H9 (cell line): ENCODE data around the gene ZHX3. TPM values are rescaled to one million over a fixed set of nuclear protein-coding genes. Genes with fewer than 3 reads are reported as not detected.

ENCODE experiments used
- DNase-seq: peaks from one replicate; pipeline ENCODE4 v3.0.0-alpha.2; 2017
- H2AFZ ChIP-seq: one replicate; pipeline ENCODE4 v1.6.1; 2013; ENCODE audit warnings: mild to moderate bottlenecking, low read length, control low read depth, moderate library complexity
- H2AK5ac ChIP-seq: 2 replicates; pipeline ENCODE4 v1.6.1; 2013; ENCODE audit warnings: low read length, control low read depth, mixed read lengths; ENCODE audit not compliant: insufficient read length
- H2BK120ac ChIP-seq: one replicate; pipeline ENCODE4 v1.6.1; 2013; ENCODE audit warnings: low read depth, mild to moderate bottlenecking, low read length, control low read depth, inconsistent platforms; ENCODE audit not compliant: poor library complexity, severe bottlenecking
- H2BK12ac ChIP-seq: 2 replicates; pipeline ENCODE4 v1.6.1; 2013; ENCODE audit warnings: low read length, control low read depth, mixed read lengths, low read depth; ENCODE audit not compliant: insufficient read length
- H2BK15ac ChIP-seq: 2 replicates; pipeline ENCODE4 v1.6.1; 2013; ENCODE audit warnings: low read depth, low read length, control low read depth
- H2BK20ac ChIP-seq: one replicate; pipeline ENCODE4 v1.6.1; 2013; ENCODE audit warnings: low read depth, mild to moderate bottlenecking, low read length, control low read depth, inconsistent platforms; ENCODE audit not compliant: poor library complexity, severe bottlenecking
- H2BK5ac ChIP-seq: 2 replicates; pipeline ENCODE4 v1.6.1; 2013; ENCODE audit warnings: low read length, control low read depth, mixed read lengths; ENCODE audit not compliant: insufficient read length
- H3K14ac ChIP-seq: 2 replicates; pipeline ENCODE4 v1.6.1; 2013; ENCODE audit warnings: low read length, control low read depth; ENCODE audit not compliant: insufficient read depth
- H3K18ac ChIP-seq: 2 replicates; pipeline ENCODE4 v1.6.1; 2013; ENCODE audit warnings: low read depth, mild to moderate bottlenecking, mixed read lengths, low read length, control low read depth; ENCODE audit not compliant: insufficient read length
- H3K23ac ChIP-seq: 2 replicates; pipeline ENCODE4 v1.6.1; 2013; ENCODE audit warnings: low read length, control low read depth, mixed read lengths, low read depth; ENCODE audit not compliant: insufficient read length
- H3K23me2 ChIP-seq: 2 replicates; pipeline ENCODE4 v1.6.1; 2013; ENCODE audit warnings: low read depth, mild to moderate bottlenecking, mixed read lengths, low read length, control low read depth; ENCODE audit not compliant: insufficient read length, poor library complexity, severe bottlenecking
- H3K27ac ChIP-seq: 2 replicates; pipeline ENCODE4 v1.5.1; 2013; ENCODE audit warnings: low read length, control low read depth, mixed read lengths, low read depth; ENCODE audit not compliant: insufficient read length
- H3K27me3 ChIP-seq: 2 replicates; pipeline ENCODE4 v1.6.1; 2013; ENCODE audit warnings: low read length, control low read depth, inconsistent platforms; ENCODE audit not compliant: insufficient read depth
- H3K4ac ChIP-seq: 2 replicates; pipeline ENCODE4 v1.6.1; 2013; ENCODE audit warnings: low read depth, mild to moderate bottlenecking, control low read depth, inconsistent platforms, low read length, moderate library complexity
- H3K4me1 ChIP-seq: 2 replicates; pipeline ENCODE4 v1.6.1; 2013; ENCODE audit warnings: low read length, control low read depth, inconsistent platforms; ENCODE audit not compliant: insufficient read depth
- H3K4me2 ChIP-seq: 2 replicates; pipeline ENCODE4 v1.6.1; 2013; ENCODE audit warnings: low read length, control low read depth, mixed read lengths; ENCODE audit not compliant: insufficient read length, insufficient read depth
- H3K56ac ChIP-seq: 2 replicates; pipeline ENCODE4 v1.6.1; 2013; ENCODE audit warnings: low read depth, mild to moderate bottlenecking, mixed read lengths, low read length, control low read depth; ENCODE audit not compliant: insufficient read length
- H3K79me1 ChIP-seq: 2 replicates; pipeline ENCODE4 v1.6.1; 2013; ENCODE audit warnings: low read depth, mild to moderate bottlenecking, moderate library complexity, low read length, control low read depth, inconsistent platforms; ENCODE audit not compliant: insufficient read depth, poor library complexity, severe bottlenecking
- H3K79me2 ChIP-seq: 2 replicates; pipeline ENCODE4 v1.6.1; 2013; ENCODE audit warnings: low read length, control low read depth, inconsistent platforms; ENCODE audit not compliant: insufficient read depth
- H3K9ac ChIP-seq: 2 replicates; pipeline ENCODE4 v1.6.1; 2013; ENCODE audit warnings: low read length, control low read depth, mixed read lengths; ENCODE audit not compliant: insufficient read length; ENCODE audit errors: extremely low read depth
- H3K9me3 ChIP-seq: one replicate; pipeline ENCODE4 v1.6.1; 2013; ENCODE audit warnings: low read depth, low read length, inconsistent platforms; ENCODE audit not compliant: control insufficient read depth
- H3T11ph ChIP-seq: one replicate; pipeline ENCODE4 v1.6.1; 2013; ENCODE audit warnings: mild to moderate bottlenecking, low read length, control low read depth, inconsistent platforms
- H4K20me1 ChIP-seq: one replicate; pipeline ENCODE4 v1.6.1; 2013; ENCODE audit not compliant: control insufficient read depth, insufficient read length, insufficient read depth
- H4K5ac ChIP-seq: 2 replicates; pipeline ENCODE4 v1.6.1; 2013; ENCODE audit warnings: low read depth, mild to moderate bottlenecking, mixed read lengths, low read length, control low read depth; ENCODE audit not compliant: insufficient read length
- H4K8ac ChIP-seq: replicated peaks from 2 replicates; pipeline ENCODE4 v1.6.1; 2013; ENCODE audit warnings: low read length, control low read depth, mixed read lengths, low read depth; ENCODE audit not compliant: insufficient read length
- H4K91ac ChIP-seq: 2 replicates; pipeline ENCODE4 v1.6.1; 2013; ENCODE audit warnings: low read depth, mild to moderate bottlenecking, moderate library complexity, mixed read lengths, low read length, control low read depth; ENCODE audit not compliant: insufficient read length
- H3K27ac Mint-ChIP-seq, 3 experiments: 2 replicates in 2 of 3; 3 replicates in 1 of 3; pipeline ENCODE4 v1.8.0; 2020 to 2021; ENCODE audit warnings: mixed read lengths in 3 of 3, mild to moderate bottlenecking in 1 of 3, moderate library complexity in 1 of 3
- H3K27me3 Mint-ChIP-seq: 2 replicates; pipeline ENCODE4 v1.8.0; 2021; ENCODE audit warnings: low read depth, mild to moderate bottlenecking, moderate library complexity, mixed read lengths
- H3K36me3 Mint-ChIP-seq, 3 experiments: 2 replicates in 2 of 3; 3 replicates in 1 of 3; pipeline ENCODE4 v1.8.0; 2020 to 2021; ENCODE audit warnings: low read depth in 3 of 3, mixed read lengths in 3 of 3; ENCODE audit not compliant: insufficient read depth in 1 of 3
- H3K4me1 Mint-ChIP-seq, 2 experiments: 2 replicates each; pipeline ENCODE4 v1.8.0; 2020; ENCODE audit warnings: mixed read lengths in 2 of 2
- H3K4me3 Mint-ChIP-seq, 2 experiments: 2 replicates in 1 of 2; 3 replicates in 1 of 2; pipeline ENCODE4 v1.8.0; 2020 to 2021; ENCODE audit warnings: mild to moderate bottlenecking in 2 of 2, mixed read lengths in 2 of 2, moderate library complexity in 1 of 2
- H3K9me3 Mint-ChIP-seq, 2 experiments: 2 replicates in 1 of 2; 3 replicates in 1 of 2; pipeline ENCODE4 v1.8.0; 2020; ENCODE audit warnings: mild to moderate bottlenecking in 2 of 2, mixed read lengths in 2 of 2, moderate library complexity in 1 of 2
- CTCF ChIP-seq: fragments of 200-600 bp; sonication (generic); conservative IDR thresholded peaks from 3 replicates; pipeline ENCODE4 v1.8.0; 2021; ENCODE audit warnings: antibody characterized with exemption, mild to moderate bottlenecking
- total RNA-seq: library from RNA; stranded (reverse); gene quantifications from 2 replicates; pipeline ENCODE4 v1.2.1, GENCODE V29; 2021

ZHX3 gene
- total RNA-seq, 1 experiment from 2014 or later, result 4.4 TPM

- H3K79me2 ChIP-seq, result no peaks in the 10 kb centered on the region
Observed at GRCh38 chr20:41228858-41229257, 88.7 kb downstream of the ZHX3 start.

More at GRCh38 chr20:41228858-41229257, 88.7 kb downstream of the ZHX3 start:
- H2AK5ac ChIP-seq, result no peak overlapping the region
- H3K4me1 ChIP-seq, result no peaks in the 10 kb centered on the region
- H2BK20ac ChIP-seq, result no peak overlapping the region
- H4K8ac ChIP-seq, result no peak overlapping the region
- H3K4me2 ChIP-seq, result no peak overlapping the region
- no peaks in the 10 kb centered on the region for H3K79me1 ChIP-seq
- no peak overlapping the region for H3K18ac ChIP-seq
- H3K36me3 Mint-ChIP-seq, result no peaks in the 10 kb centered on the region
- H3K4me3 Mint-ChIP-seq, result no peak overlapping the region
- no peak overlapping the region for H3K56ac ChIP-seq
- no peak overlapping the region for H3K4ac ChIP-seq
- no peaks in the 10 kb centered on the region for H3K23me2 ChIP-seq
- H3K27me3 ChIP-seq, result no peaks in the 10 kb centered on the region; the same call in 1 of the 2 replicates
- H2AFZ ChIP-seq, result no peak overlapping the region
- H4K20me1 ChIP-seq, result no peaks in the 10 kb centered on the region
- H3K9me3 Mint-ChIP-seq, result no peaks in the 10 kb centered on the region
- no peak overlapping the region for H3K27ac ChIP-seq
- no peak overlapping the region for H4K91ac ChIP-seq
- no peak overlapping the region for H4K5ac ChIP-seq
- H2BK120ac ChIP-seq, result no peak overlapping the region
- DNase-seq, result no peak
- no peak overlapping the region for H3K9ac ChIP-seq
- no peak overlapping the region for H3K14ac ChIP-seq
- H2BK12ac ChIP-seq, result no peak overlapping the region
- no peaks in the 10 kb centered on the region for H3K9me3 ChIP-seq
- peaks cover 1% of the 10 kb centered on the region; the same call in 1 of the 2 replicates for H3K27me3 Mint-ChIP-seq
- no peak overlapping the region for H3K23ac ChIP-seq
- no peaks in the 10 kb centered on the region; a peak in 1 of 4 replicates for H3K4me1 Mint-ChIP-seq
- H3K27ac Mint-ChIP-seq, result no peak overlapping the region; a peak in 1 of 7 replicates
- no peak overlapping the region for H2BK15ac ChIP-seq
- no peak overlapping the region for H3T11ph ChIP-seq
- no peak overlapping the region for H2BK5ac ChIP-seq
- no peak for TF ChIP-seq CTCF
